ENCODE data around the gene MYNN. TPM values are rescaled to one million over a fixed set of nuclear protein-coding genes. Genes with fewer than 3 reads are reported as not detected.

Gene MYNN
- total and polyA plus RNA-seq, 9 of the 15 experiments (the other 6 are each of a cell fraction or from before 2014, with no cell fraction given), result 10.4 to 35.7 (median 21.3) TPM

GRCh38 chr3:169764312-169764881, 8.8 kb upstream of the MYNN start (continued):
- no peak for TF ChIP-seq CHD2 (IDR thresholded peaks at IDR 0.05; ENCODE audit: low read depth, low read length)
- no peak for TF ChIP-seq NUFIP1 (IDR thresholded peaks at IDR 0.05; ENCODE audit: partially characterized antibody)
- TF ChIP-seq, protein P1, sequence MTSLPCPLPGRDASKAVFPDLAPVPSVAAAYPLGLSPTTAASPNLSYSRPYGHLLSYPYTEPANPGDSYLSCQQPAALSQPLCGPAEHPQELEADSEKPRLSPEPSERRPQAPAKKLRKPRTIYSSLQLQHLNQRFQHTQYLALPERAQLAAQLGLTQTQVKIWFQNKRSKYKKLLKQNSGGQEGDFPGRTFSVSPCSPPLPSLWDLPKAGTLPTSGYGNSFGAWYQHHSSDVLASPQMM (CRISPR knock-in tag; IDR thresholded peaks at IDR 0.05), result no peak
- TF ChIP-seq, protein P2, sequence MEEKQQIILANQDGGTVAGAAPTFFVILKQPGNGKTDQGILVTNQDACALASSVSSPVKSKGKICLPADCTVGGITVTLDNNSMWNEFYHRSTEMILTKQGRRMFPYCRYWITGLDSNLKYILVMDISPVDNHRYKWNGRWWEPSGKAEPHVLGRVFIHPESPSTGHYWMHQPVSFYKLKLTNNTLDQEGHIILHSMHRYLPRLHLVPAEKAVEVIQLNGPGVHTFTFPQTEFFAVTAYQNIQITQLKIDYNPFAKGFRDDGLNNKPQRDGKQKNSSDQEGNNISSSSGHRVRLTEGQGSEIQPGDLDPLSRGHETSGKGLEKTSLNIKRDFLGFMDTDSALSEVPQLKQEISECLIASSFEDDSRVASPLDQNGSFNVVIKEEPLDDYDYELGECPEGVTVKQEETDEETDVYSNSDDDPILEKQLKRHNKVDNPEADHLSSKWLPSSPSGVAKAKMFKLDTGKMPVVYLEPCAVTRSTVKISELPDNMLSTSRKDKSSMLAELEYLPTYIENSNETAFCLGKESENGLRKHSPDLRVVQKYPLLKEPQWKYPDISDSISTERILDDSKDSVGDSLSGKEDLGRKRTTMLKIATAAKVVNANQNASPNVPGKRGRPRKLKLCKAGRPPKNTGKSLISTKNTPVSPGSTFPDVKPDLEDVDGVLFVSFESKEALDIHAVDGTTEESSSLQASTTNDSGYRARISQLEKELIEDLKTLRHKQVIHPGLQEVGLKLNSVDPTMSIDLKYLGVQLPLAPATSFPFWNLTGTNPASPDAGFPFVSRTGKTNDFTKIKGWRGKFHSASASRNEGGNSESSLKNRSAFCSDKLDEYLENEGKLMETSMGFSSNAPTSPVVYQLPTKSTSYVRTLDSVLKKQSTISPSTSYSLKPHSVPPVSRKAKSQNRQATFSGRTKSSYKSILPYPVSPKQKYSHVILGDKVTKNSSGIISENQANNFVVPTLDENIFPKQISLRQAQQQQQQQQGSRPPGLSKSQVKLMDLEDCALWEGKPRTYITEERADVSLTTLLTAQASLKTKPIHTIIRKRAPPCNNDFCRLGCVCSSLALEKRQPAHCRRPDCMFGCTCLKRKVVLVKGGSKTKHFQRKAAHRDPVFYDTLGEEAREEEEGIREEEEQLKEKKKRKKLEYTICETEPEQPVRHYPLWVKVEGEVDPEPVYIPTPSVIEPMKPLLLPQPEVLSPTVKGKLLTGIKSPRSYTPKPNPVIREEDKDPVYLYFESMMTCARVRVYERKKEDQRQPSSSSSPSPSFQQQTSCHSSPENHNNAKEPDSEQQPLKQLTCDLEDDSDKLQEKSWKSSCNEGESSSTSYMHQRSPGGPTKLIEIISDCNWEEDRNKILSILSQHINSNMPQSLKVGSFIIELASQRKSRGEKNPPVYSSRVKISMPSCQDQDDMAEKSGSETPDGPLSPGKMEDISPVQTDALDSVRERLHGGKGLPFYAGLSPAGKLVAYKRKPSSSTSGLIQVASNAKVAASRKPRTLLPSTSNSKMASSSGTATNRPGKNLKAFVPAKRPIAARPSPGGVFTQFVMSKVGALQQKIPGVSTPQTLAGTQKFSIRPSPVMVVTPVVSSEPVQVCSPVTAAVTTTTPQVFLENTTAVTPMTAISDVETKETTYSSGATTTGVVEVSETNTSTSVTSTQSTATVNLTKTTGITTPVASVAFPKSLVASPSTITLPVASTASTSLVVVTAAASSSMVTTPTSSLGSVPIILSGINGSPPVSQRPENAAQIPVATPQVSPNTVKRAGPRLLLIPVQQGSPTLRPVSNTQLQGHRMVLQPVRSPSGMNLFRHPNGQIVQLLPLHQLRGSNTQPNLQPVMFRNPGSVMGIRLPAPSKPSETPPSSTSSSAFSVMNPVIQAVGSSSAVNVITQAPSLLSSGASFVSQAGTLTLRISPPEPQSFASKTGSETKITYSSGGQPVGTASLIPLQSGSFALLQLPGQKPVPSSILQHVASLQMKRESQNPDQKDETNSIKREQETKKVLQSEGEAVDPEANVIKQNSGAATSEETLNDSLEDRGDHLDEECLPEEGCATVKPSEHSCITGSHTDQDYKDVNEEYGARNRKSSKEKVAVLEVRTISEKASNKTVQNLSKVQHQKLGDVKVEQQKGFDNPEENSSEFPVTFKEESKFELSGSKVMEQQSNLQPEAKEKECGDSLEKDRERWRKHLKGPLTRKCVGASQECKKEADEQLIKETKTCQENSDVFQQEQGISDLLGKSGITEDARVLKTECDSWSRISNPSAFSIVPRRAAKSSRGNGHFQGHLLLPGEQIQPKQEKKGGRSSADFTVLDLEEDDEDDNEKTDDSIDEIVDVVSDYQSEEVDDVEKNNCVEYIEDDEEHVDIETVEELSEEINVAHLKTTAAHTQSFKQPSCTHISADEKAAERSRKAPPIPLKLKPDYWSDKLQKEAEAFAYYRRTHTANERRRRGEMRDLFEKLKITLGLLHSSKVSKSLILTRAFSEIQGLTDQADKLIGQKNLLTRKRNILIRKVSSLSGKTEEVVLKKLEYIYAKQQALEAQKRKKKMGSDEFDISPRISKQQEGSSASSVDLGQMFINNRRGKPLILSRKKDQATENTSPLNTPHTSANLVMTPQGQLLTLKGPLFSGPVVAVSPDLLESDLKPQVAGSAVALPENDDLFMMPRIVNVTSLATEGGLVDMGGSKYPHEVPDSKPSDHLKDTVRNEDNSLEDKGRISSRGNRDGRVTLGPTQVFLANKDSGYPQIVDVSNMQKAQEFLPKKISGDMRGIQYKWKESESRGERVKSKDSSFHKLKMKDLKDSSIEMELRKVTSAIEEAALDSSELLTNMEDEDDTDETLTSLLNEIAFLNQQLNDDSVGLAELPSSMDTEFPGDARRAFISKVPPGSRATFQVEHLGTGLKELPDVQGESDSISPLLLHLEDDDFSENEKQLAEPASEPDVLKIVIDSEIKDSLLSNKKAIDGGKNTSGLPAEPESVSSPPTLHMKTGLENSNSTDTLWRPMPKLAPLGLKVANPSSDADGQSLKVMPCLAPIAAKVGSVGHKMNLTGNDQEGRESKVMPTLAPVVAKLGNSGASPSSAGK (IDR thresholded peaks at IDR 0.05), result 0 out of 2 replicates have a peak, but pooled peaks have one; percentile 31
- TF ChIP-seq ZKSCAN8 (CRISPR knock-in tag; IDR thresholded peaks at IDR 0.05), result no peak
- TF ChIP-seq MAZ (CRISPR knock-in tag; conservative IDR thresholded peaks at IDR 0.05 in 1 of 2, IDR thresholded peaks at IDR 0.05 in 1 of 2), result peak in 1 of 2 experiments; percentile 62; a peak in 1 of 4 replicates
- TF ChIP-seq MCM7 (IDR thresholded peaks at IDR 0.05), result no peak
- no peak for TF ChIP-seq PRMT5 (CRISPR knock-in tag; IDR thresholded peaks at IDR 0.05)
- no peak for TF ChIP-seq ZNF253 (CRISPR knock-in tag; conservative IDR thresholded peaks at IDR 0.05)
- no peak for TF ChIP-seq TAL1 (IDR thresholded peaks at IDR 0.05)
- TF ChIP-seq JUNB (CRISPR knock-in tag; conservative IDR thresholded peaks at IDR 0.05), result no peak
- TF ChIP-seq ELK1 (CRISPR knock-in tag; IDR thresholded peaks at IDR 0.05), result no peak
- TF ChIP-seq BMI1 (IDR thresholded peaks at IDR 0.05; ENCODE audit: low read length), result no peak
- TF ChIP-seq FOXJ2 (tag; IDR thresholded peaks at IDR 0.05), result 0 out of 2 replicates have a peak, but pooled peaks have one; percentile 25
- TF ChIP-seq SIRT6 (IDR thresholded peaks at IDR 0.05; ENCODE audit: low read depth, low read length), result no peak
- TF ChIP-seq ZKSCAN1 (IDR thresholded peaks at IDR 0.05; ENCODE audit: low read depth, low read length), result no peak

Data from K562 (cell line).